K562 (cell line): ENCODE data around the gene ZBTB44. TPM values are rescaled to one million over a fixed set of nuclear protein-coding genes. Genes with fewer than 3 reads are reported as not detected.

Experiments used
- ELF4 ChIP-seq: fragments of 450-650 bp; formaldehyde crosslinking; IDR thresholded peaks from 2 replicates; pipeline ENCODE4 v1.4.0; 2022; ENCODE audit warnings: missing genetic modification characterization
- MXI1 ChIP-seq: IDR thresholded peaks from 2 replicates; pipeline ENCODE4 v1.6.1; 2011; ENCODE audit warnings: low read depth, mild to moderate bottlenecking, improper control_type of control experiment, low read length
- ZBTB8A ChIP-seq: fragments of 450-650 bp; IDR thresholded peaks from 2 replicates; pipeline ENCODE4 v1.6.1; 2018; ENCODE audit warnings: mild to moderate bottlenecking, moderate library complexity; ENCODE audit not compliant: partially characterized antibody
- ZSCAN29 ChIP-seq: fragments of 450-650 bp; IDR thresholded peaks from 2 replicates; pipeline ENCODE4 v1.6.1; 2017
- polyA plus RNA-seq, 8 experiments: library from polyadenylated mRNA; depleted of rRNA in 4 of 8; stranded (reverse) in 5 of 8; unstranded in 3 of 8; fragments of >200 nt; fragmentation: Nextera tagmentation in 2 of 8; fragmentation: Illumina TruSeq in 1 of 8; extraction: Ambion mirVana in 2 of 8; extraction: Trizol in 1 of 8; gene quantifications; 2 replicates each; pipeline versions ENCODE4 v1.2.1 to v1.2.3, GENCODE V29; 2011 to 2014; ENCODE audit warnings: inconsistent platforms in 1 of 8, missing spikeins in 1 of 8
- total RNA-seq, 7 experiments: library from RNA; depleted of rRNA in 6 of 7; stranded (reverse); fragments of >200 nt in 6 of 7; fragmentation: Illumina TruSeq in 2 of 7; extraction: Trizol in 2 of 7; gene quantifications; 2 replicates each; pipeline versions ENCODE4 v1.2.1 to v1.2.3, GENCODE V29; 2011 to 2021; ENCODE audit warnings: low replicate concordance in 1 of 7
- TF ChIP-seq, protein P1 (sequence below): fragments of 150-350 bp; conservative IDR thresholded peaks from 2 replicates; pipeline ENCODE4 v1.6.1; 2014; ENCODE audit warnings: low read length
- TF ChIP-seq, protein P2 (sequence below): fragments of 250-450 bp; sonication (Bioruptor Pico); IDR thresholded peaks from 2 replicates; pipeline ENCODE4 v1.8.0; 2021; ENCODE audit warnings: borderline replicate concordance, mild to moderate bottlenecking, moderate library complexity; ENCODE audit not compliant: poor library complexity, severe bottlenecking
- TF ChIP-seq, protein P3 (sequence below): fragments of 450-650 bp; IDR thresholded peaks from 2 replicates; pipeline ENCODE4 v1.6.1; 2016
- TF ChIP-seq, protein P4 (sequence below): fragments of 250-450 bp; sonication (Bioruptor Pico); IDR thresholded peaks from 2 replicates; pipeline ENCODE4 v1.5.0; 2022; ENCODE audit warnings: mild to moderate bottlenecking
- TF ChIP-seq, protein P5 (sequence below): fragments of 200-800 bp; sonication (Bioruptor generic); IDR thresholded peaks from 2 replicates; pipeline ENCODE4 v1.6.1; 2016; ENCODE audit warnings: missing genetic modification characterization, missing compliant biosample characterization
- TF ChIP-seq, protein P6 (sequence below): fragments of 450-650 bp; formaldehyde crosslinking; IDR thresholded peaks from 2 replicates; pipeline ENCODE4 v1.4.0; 2020; ENCODE audit warnings: mild to moderate bottlenecking
- TF ChIP-seq, protein P7 (sequence below): sonication (generic); formaldehyde crosslinking; IDR thresholded peaks from 2 replicates; pipeline ENCODE4 v1.9.0; 2022; ENCODE audit warnings: mild to moderate bottlenecking, missing genetic modification reagents

The ZBTB44 gene
- total and polyA plus RNA-seq, 9 of the 15 experiments (the other 6 are each of a cell fraction or from before 2014, with no cell fraction given): 4.7 to 27.1 (median 17.3) TPM

DNA sequence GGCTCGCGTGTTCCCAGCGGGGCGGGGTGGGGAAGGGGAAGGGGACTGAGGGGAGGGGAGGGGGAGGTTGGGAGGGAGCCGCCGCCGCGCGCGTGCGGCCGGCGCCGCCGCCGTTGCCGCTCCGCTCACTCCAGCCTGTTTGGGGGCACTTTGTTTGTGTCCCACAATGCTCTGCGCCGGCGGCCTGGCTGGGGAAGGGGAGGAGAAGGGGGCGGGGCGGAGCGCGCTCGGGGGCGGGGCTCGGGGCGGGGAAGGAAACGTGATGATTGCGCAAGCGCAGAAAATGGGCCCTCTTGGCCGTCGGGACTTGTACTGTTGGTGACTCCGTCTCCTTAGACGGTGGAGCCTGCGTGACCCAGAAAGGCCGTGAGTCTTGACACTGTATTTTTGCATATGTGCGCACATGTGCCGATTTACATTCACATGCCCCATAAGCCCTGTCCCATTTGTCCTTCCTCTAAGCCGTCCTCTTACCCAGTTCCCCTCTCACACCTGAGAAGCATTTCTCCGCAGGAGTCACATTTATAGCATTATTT lies at the start of gene ZBTB44 (continued):
- TF ChIP-seq, protein P1, sequence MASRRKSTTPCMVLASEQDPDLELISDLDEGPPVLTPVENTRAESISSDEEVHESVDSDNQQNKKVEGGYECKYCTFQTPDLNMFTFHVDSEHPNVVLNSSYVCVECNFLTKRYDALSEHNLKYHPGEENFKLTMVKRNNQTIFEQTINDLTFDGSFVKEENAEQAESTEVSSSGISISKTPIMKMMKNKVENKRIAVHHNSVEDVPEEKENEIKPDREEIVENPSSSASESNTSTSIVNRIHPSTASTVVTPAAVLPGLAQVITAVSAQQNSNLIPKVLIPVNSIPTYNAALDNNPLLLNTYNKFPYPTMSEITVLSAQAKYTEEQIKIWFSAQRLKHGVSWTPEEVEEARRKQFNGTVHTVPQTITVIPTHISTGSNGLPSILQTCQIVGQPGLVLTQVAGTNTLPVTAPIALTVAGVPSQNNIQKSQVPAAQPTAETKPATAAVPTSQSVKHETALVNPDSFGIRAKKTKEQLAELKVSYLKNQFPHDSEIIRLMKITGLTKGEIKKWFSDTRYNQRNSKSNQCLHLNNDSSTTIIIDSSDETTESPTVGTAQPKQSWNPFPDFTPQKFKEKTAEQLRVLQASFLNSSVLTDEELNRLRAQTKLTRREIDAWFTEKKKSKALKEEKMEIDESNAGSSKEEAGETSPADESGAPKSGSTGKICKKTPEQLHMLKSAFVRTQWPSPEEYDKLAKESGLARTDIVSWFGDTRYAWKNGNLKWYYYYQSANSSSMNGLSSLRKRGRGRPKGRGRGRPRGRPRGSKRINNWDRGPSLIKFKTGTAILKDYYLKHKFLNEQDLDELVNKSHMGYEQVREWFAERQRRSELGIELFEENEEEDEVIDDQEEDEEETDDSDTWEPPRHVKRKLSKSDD: no peak
- TF ChIP-seq, protein P2, sequence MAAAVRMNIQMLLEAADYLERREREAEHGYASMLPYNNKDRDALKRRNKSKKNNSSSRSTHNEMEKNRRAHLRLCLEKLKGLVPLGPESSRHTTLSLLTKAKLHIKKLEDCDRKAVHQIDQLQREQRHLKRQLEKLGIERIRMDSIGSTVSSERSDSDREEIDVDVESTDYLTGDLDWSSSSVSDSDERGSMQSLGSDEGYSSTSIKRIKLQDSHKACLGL (CRISPR knock-in tag): no peak
- TF ChIP-seq, protein P3, sequence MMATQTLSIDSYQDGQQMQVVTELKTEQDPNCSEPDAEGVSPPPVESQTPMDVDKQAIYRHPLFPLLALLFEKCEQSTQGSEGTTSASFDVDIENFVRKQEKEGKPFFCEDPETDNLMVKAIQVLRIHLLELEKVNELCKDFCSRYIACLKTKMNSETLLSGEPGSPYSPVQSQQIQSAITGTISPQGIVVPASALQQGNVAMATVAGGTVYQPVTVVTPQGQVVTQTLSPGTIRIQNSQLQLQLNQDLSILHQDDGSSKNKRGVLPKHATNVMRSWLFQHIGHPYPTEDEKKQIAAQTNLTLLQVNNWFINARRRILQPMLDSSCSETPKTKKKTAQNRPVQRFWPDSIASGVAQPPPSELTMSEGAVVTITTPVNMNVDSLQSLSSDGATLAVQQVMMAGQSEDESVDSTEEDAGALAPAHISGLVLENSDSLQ: no peak
- TF ChIP-seq ELF4 (CRISPR knock-in tag) (no peak), ZBTB8A (no peak), MXI1 (no peak), ZSCAN29 (no peak)
- TF ChIP-seq, protein P4, sequence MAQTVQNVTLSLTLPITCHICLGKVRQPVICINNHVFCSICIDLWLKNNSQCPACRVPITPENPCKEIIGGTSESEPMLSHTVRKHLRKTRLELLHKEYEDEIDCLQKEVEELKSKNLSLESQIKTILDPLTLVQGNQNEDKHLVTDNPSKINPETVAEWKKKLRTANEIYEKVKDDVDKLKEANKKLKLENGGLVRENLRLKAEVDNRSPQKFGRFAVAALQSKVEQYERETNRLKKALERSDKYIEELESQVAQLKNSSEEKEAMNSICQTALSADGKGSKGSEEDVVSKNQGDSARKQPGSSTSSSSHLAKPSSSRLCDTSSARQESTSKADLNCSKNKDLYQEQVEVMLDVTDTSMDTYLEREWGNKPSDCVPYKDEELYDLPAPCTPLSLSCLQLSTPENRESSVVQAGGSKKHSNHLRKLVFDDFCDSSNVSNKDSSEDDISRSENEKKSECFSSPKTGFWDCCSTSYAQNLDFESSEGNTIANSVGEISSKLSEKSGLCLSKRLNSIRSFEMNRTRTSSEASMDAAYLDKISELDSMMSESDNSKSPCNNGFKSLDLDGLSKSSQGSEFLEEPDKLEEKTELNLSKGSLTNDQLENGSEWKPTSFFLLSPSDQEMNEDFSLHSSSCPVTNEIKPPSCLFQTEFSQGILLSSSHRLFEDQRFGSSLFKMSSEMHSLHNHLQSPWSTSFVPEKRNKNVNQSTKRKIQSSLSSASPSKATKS (CRISPR knock-in tag): no peak
- TF ChIP-seq, protein P5, sequence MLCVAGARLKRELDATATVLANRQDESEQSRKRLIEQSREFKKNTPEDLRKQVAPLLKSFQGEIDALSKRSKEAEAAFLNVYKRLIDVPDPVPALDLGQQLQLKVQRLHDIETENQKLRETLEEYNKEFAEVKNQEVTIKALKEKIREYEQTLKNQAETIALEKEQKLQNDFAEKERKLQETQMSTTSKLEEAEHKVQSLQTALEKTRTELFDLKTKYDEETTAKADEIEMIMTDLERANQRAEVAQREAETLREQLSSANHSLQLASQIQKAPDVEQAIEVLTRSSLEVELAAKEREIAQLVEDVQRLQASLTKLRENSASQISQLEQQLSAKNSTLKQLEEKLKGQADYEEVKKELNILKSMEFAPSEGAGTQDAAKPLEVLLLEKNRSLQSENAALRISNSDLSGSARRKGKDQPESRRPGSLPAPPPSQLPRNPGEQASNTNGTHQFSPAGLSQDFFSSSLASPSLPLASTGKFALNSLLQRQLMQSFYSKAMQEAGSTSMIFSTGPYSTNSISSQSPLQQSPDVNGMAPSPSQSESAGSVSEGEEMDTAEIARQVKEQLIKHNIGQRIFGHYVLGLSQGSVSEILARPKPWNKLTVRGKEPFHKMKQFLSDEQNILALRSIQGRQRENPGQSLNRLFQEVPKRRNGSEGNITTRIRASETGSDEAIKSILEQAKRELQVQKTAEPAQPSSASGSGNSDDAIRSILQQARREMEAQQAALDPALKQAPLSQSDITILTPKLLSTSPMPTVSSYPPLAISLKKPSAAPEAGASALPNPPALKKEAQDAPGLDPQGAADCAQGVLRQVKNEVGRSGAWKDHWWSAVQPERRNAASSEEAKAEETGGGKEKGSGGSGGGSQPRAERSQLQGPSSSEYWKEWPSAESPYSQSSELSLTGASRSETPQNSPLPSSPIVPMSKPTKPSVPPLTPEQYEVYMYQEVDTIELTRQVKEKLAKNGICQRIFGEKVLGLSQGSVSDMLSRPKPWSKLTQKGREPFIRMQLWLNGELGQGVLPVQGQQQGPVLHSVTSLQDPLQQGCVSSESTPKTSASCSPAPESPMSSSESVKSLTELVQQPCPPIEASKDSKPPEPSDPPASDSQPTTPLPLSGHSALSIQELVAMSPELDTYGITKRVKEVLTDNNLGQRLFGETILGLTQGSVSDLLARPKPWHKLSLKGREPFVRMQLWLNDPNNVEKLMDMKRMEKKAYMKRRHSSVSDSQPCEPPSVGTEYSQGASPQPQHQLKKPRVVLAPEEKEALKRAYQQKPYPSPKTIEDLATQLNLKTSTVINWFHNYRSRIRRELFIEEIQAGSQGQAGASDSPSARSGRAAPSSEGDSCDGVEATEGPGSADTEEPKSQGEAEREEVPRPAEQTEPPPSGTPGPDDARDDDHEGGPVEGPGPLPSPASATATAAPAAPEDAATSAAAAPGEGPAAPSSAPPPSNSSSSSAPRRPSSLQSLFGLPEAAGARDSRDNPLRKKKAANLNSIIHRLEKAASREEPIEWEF (CRISPR knock-in tag): no peak
- TF ChIP-seq, protein P6, sequence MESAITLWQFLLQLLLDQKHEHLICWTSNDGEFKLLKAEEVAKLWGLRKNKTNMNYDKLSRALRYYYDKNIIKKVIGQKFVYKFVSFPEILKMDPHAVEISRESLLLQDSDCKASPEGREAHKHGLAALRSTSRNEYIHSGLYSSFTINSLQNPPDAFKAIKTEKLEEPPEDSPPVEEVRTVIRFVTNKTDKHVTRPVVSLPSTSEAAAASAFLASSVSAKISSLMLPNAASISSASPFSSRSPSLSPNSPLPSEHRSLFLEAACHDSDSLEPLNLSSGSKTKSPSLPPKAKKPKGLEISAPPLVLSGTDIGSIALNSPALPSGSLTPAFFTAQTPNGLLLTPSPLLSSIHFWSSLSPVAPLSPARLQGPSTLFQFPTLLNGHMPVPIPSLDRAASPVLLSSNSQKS: no peak
- TF ChIP-seq, protein P7, sequence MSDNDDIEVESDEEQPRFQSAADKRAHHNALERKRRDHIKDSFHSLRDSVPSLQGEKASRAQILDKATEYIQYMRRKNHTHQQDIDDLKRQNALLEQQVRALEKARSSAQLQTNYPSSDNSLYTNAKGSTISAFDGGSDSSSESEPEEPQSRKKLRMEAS: no peak
